HG02610 (cell line): ENCODE results near the gene BACH2.
"Not testable (repeated sequence)": the region's sequence is repeated elsewhere in the genome, so short reads cannot be mapped to it uniquely, and the experiment has no call there.

ENCODE experiments used
- ATAC-seq: cut with Tn5 transposase; IDR thresholded peaks from one replicate; pipeline ENCODE4 v1.9.1; 2021; ENCODE audit warnings: mild to moderate bottlenecking, moderate library complexity; ENCODE audit not compliant: unreplicated experiment

BACH2 gene

DNA sequence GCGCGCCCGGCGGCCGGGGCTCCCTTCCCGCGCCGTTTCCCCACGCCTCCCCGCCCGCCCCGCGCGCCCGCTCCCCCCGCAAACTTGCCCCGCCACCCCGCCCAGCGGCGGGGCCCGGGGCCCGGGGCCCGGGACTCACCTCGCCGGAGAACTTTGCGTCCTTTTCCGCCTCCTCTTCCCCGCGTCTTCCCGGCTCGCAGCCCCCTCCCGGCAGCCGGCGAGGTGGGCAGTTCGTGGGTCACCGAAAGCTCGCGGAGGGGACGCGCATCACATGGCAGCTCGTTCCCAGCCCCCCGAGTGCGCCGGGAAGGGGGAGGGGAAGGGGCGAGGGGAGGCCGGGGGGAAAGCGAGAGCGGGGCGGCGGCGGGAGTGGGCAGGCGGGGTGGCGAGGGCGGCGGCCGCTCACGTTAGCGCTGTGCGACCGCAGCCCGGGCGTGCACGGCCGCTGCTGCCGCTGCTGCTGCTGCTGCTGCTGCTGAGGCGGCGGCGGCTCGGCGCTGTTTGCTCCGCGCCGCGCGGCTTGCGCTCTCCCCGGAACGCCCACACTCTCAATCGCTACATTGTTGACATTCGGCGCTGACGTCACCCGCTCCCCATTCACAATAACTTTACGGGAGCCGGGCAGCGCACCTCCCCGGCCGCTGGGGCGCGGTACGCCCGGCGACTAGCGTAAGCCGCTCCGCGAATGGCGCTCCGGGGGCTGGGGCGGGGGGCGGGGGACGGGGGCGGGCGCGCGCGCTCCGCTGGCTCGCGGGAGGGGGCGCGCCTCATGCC is at the start of gene BACH2:
Gene BACH2, minus strand, starts transcription at position 503 of the 774 bp plus-strand sequence. CDS start 287,999 bp downstream, outside the sequence.
- ATAC-seq: peak; percentile 54

- no peak for ATAC-seq
Measured at GRCh38 chr6:90343576-90343975, 46.9 kb upstream of the BACH2 start.

DNA sequence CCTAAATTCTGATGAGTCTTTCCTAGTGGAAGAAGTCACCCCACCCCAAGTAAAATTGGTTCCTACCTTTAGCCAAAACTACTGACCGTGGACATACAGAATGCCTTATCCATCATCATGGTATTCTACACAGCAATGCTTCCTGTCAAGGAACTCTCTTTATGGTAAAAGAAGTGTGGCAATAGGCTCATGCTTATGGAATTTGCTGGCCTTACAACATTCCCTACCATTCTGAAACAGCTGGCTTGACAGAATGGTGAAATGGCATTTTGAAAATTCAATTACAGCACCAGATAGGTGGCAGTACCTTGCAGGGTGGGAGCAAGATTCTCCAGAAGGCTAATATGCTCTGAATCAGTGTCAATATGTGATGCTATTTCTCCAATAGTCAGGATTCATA is 41.8 kb upstream of the BACH2 start:
- no peak for ATAC-seq

DNA sequence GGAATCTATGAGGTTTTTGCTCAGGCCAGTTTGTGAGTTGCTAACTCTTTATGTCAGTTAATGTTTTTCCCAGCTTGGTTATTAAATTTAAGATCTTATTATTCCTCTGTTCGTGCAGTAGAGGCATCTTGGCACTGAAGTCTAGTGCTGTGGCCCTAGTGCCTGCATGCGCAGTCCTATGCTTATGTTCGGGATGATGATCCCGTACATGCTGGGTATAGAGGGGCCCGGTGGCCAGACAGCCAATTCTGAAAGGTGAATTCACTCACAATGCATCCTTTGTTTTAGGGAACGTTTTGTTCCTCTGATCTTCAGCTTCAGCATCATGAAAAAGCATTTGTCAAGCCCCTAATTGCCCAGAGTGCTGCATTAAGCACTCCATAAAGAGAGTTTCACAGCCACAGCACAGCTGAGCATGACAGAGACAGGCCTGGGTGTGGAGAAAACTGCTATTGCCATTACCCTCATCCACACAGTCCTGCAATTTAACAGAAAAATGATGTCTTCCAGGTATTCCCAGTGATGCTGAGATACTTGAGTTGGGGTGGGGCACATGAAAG is 39.8 kb upstream of the BACH2 start:
- ATAC-seq: no peak

DNA sequence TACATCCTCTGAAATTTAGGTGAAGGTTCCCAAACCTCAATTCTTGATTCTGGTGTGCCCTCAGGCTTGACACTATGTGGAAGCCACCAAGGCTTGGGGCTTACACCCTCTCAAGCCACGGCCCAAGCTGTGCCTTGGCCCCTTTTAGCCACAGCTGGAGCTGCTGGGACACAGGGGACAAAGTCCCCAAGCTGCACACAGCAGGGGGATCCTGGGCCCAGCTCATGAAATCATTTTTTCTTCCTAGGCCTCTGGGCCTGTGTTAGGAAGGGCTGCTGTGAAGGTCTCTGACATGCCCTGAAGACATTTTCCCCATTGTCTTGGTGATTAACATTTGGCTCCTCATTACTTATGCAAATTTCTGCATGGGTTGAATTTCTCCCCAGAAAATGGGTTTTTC is 37.3 kb upstream of the BACH2 start:
- ATAC-seq: no peak

- not testable (repeated sequence) for ATAC-seq
Measured at GRCh38 chr6:90332978-90333543, 36.4 kb upstream of the BACH2 start.

GRCh38 chr6:90329386-90330077 is 32.9 kb upstream of the BACH2 start:
- no peak for ATAC-seq

GRCh38 chr6:90328004-90328403 is 31.4 kb upstream of the BACH2 start:
- ATAC-seq: no peak

GRCh38 chr6:90326404-90327057 is 29.9 kb upstream of the BACH2 start:
- ATAC-seq: no peak

DNA sequence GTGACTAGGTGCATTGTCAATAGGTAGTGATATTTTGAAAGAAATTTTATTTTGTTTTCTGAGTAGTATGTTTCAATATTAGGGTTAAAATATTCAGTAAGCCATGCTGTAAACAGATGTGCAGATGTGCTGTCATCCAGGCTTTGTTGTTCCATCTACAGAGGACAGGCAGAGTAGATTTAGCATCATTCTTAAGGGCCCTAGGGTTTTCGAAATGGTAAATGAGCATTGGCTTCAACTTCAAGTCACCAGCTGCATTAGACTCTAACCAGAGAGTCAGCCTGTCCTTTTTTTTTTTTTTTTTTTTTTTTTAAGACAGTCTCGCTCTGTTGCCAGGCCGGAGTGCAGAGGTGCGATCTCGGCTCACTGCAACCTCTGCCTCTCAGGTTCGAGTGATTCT is 27.1 kb upstream of the BACH2 start:
- no peak for ATAC-seq

DNA sequence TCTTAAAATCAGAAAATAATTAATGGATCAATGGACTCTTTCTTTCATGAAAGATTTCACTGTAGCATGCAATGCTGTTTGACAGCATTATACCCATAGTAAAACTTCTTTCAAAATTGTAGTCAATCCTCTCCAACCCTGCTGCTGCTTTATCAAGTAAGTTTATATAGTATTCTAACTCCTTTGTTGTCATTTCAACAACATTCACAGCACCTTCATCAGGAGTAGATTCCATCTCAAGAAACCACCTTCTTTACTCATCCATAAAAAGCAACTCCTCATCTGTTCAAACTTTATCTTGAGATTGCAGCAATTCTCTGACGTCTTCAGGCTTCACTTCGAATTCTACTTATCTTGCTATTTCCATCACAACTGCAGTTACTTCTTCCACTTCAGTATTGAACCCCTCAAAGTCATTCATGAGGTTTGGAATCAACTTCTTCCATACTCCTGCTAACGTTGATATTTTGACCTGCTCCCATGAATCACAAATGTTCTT is 26.4 kb upstream of the BACH2 start:
- no peak for ATAC-seq

DNA sequence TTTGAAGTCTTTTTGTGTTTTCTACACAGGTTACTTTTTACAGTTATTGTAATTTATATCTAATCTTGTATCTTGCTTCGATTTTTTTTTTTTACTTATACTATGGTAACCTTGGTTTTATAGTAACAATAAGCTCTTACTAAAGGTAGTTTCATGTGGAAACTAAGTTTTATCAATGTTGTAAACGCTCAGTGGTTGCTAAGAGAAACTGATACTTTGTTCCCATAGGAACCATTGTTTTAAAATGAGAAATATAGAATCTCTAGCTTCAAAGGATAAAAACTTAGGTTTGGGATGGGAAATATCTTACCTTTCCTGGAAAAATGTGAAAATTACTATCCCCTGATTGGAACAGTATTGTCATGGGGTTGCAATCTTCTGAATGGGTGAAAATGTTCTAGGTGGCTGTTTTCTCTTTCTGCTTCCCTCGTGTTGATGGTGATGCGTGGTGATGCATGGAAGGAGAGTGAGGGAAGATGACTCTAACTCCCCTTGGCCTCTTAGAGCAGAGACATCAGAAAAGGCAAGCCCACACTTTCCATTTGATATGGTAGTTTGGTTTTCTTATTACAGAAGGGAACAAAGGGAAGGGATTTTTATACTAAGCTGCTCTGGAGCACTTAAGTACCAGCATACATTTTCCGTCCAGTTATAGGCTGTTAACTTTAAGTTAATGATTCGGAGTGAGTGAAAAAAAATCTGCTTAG is 23.5 kb upstream of the BACH2 start:
- no peak for ATAC-seq

DNA sequence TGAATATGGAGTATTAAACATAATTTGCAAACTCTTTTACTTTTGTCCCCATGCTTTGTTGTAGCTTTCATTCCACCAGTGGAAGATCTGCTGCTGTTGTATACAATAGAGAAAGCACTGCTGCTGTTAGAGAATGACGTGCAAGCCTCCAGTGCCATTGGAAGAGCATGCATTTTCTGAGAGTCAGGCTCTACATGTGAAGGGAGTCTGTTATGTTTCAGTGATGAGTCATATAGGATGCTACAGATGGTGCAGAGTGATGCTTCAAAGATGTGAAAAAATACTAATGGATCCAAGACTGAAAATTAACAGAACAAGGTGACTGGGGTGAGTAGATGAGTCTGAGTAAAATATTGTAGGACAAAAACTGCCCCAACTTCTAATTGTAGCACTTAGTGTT is 22.4 kb upstream of the BACH2 start:
- no peak for ATAC-seq

DNA sequence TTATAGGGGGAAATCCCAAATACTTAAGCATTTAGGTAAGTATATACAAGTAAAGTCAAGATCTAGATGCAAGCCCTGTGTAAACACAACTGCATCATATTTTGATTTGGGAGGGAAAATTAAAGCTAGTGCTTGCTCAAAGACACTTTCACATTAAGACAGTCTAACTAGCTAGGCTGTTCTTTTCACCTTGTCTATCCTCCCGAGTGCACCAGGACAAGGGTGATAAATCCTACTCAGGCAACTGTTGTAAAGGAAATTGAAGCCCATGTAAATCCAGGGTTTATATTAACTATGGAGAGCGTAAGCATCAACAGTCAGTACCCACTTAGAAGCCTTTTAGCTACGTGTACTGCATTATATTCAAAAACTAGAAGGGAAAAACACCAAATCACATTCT is 19.3 kb upstream of the BACH2 start:
- no peak for ATAC-seq

GRCh38 chr6:90315354-90315950 is 18.8 kb upstream of the BACH2 start:
- ATAC-seq: no peak

GRCh38 chr6:90314514-90314913 is 17.9 kb upstream of the BACH2 start:
- no peak for ATAC-seq

GRCh38 chr6:90311569-90311968 is 14.9 kb upstream of the BACH2 start:
- ATAC-seq: no peak

DNA sequence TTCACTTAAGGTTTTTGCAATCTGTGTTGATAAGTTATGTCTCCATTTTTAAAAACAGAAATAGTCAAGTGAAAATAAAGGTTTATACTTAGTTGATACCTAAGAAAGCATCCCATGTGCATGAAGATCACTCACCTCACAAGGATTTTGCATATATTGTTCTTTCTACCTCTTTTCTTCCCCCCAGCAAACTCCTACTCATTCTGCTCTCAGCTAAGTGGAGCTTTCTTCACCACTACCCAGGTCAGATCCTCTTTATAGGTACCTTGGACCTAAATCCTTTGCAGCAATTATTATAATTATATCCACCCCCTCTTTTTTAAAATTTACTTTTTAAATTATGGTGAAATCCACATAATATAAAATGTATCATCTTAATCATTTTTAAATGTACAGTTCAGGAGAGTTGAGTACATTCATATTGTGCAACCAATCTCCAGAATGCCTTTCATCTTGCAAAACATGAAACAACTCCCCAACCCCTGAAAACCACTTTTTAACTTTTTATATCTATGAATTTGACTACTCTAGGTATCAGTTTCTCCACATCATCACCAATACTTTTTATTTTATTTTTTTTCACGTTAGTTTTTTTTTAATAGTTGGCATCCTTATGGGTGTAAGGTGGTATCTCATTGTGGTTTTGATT is 9.3 kb upstream of the BACH2 start:
- no peak for ATAC-seq

GRCh38 chr6:90304308-90304707 is 7.7 kb upstream of the BACH2 start:
- no peak for ATAC-seq

DNA sequence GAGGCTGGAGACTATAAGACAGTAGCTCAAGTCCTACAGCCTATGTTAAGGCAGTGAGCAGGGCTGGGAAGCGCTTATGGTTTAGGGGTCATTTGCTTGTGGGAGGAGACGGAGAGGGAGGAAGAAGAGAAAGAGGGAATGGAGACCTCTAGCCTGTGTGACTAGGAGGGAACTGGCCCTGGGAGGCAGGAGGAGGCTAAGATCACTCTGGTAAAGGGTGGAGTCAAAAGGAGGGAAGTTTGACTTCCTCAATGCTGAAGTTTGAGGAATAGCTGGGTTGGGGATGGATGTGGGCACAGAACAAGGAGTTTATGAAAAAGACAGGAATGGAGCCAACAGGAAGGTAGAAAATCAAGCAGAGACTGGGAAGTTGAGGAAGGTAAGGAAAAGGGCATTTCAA is 6.4 kb upstream of the BACH2 start:
- ATAC-seq: no peak
